GM12892 (cell line): ENCODE data around the gene PEAK1.

ENCODE experiments used
- POLR2A ChIP-seq: IDR thresholded peaks from 2 replicates; pipeline ENCODE4 v1.6.1; 2011; ENCODE audit warnings: low read depth, low read length, control low read depth
- POLR2AphosphoS5 ChIP-seq: IDR thresholded peaks from 2 replicates; pipeline ENCODE4 v1.6.1; 2011; ENCODE audit warnings: low read depth, low read length, control low read depth
- TAF1 ChIP-seq: IDR thresholded peaks from 2 replicates; pipeline ENCODE4 v1.6.1; 2011; ENCODE audit warnings: low read depth, mild to moderate bottlenecking, control low read depth, low read length, borderline replicate concordance

- no peak for TF ChIP-seq POLR2A
- no peak for TF ChIP-seq TAF1
- TF ChIP-seq POLR2AphosphoS5: no peak
Measured at GRCh38 chr15:77418966-77419835, 703 bp downstream of the PEAK1 start.
